ENCODE results near the gene MAML2.

GRCh38 chr11:96260532-96260931 is 82.5 kb downstream of the MAML2 start:
- TF ChIP-seq, protein P1, sequence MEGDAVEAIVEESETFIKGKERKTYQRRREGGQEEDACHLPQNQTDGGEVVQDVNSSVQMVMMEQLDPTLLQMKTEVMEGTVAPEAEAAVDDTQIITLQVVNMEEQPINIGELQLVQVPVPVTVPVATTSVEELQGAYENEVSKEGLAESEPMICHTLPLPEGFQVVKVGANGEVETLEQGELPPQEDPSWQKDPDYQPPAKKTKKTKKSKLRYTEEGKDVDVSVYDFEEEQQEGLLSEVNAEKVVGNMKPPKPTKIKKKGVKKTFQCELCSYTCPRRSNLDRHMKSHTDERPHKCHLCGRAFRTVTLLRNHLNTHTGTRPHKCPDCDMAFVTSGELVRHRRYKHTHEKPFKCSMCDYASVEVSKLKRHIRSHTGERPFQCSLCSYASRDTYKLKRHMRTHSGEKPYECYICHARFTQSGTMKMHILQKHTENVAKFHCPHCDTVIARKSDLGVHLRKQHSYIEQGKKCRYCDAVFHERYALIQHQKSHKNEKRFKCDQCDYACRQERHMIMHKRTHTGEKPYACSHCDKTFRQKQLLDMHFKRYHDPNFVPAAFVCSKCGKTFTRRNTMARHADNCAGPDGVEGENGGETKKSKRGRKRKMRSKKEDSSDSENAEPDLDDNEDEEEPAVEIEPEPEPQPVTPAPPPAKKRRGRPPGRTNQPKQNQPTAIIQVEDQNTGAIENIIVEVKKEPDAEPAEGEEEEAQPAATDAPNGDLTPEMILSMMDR (conservative IDR thresholded peaks at IDR 0.05; ENCODE audit: low read depth in 2 of 2): no peak
- no peak for TF ChIP-seq EZH2phosphoT487 (IDR thresholded peaks at IDR 0.05; ENCODE audit: unreplicated experiment)
- TF ChIP-seq, protein P2, sequence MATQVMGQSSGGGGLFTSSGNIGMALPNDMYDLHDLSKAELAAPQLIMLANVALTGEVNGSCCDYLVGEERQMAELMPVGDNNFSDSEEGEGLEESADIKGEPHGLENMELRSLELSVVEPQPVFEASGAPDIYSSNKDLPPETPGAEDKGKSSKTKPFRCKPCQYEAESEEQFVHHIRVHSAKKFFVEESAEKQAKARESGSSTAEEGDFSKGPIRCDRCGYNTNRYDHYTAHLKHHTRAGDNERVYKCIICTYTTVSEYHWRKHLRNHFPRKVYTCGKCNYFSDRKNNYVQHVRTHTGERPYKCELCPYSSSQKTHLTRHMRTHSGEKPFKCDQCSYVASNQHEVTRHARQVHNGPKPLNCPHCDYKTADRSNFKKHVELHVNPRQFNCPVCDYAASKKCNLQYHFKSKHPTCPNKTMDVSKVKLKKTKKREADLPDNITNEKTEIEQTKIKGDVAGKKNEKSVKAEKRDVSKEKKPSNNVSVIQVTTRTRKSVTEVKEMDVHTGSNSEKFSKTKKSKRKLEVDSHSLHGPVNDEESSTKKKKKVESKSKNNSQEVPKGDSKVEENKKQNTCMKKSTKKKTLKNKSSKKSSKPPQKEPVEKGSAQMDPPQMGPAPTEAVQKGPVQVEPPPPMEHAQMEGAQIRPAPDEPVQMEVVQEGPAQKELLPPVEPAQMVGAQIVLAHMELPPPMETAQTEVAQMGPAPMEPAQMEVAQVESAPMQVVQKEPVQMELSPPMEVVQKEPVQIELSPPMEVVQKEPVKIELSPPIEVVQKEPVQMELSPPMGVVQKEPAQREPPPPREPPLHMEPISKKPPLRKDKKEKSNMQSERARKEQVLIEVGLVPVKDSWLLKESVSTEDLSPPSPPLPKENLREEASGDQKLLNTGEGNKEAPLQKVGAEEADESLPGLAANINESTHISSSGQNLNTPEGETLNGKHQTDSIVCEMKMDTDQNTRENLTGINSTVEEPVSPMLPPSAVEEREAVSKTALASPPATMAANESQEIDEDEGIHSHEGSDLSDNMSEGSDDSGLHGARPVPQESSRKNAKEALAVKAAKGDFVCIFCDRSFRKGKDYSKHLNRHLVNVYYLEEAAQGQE (IDR thresholded peaks at IDR 0.05; ENCODE audit: unreplicated experiment): no peak
- no peak for TF ChIP-seq POLR2AphosphoS5 (IDR thresholded peaks at IDR 0.05; ENCODE audit: low read depth)
- no peak for TF ChIP-seq EZH2 (IDR thresholded peaks at IDR 0.05; ENCODE audit: low read depth, unreplicated experiment)
- no peak for TF ChIP-seq CREB1 (CRISPR knock-in tag; IDR thresholded peaks at IDR 0.05; ENCODE audit: low read depth)

All from GM23338 (cell line).